Fibroblast of pulmonary artery (primary cell): ENCODE data around the gene SEMA5A.

Source experiments
- DNase-seq: peaks from one replicate; pipeline ENCODE4 v3.0.0-alpha.2; 2010; ENCODE audit warnings: low read depth
- H3K4me3 ChIP-seq: replicated peaks from 2 replicates; pipeline ENCODE4 v1.5.1; 2011; ENCODE audit warnings: low read depth, mild to moderate bottlenecking, control low read depth, low read length, moderate library complexity
- CTCF ChIP-seq: IDR thresholded peaks from 2 replicates; pipeline ENCODE4 v1.5.1; 2011; ENCODE audit warnings: mild to moderate bottlenecking, control low read depth, low read length, inconsistent platforms; ENCODE audit errors: missing control alignments

Gene SEMA5A

DNA sequence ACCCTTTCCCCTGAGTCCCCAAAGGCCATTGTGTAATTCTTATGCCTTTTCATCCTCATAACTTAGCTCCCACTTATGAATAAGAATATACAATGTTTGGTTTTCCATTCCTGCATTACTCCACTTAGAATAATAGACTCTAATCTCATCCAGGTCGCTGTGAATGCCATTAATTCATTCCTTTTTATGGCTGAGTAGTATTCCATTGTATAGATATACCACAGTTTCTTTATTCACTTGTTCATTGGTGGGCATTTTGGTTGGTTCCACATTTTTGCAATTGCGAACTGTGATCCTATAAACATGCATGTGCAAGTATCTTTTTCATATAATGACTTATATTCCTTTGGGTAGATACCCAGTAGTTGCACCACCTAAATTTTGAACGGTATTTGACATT is 101.5 kb downstream of the SEMA5A start:
- no peak for TF ChIP-seq CTCF
- no peak overlapping the region for H3K4me3 ChIP-seq
- no peak for DNase-seq

GRCh38 chr5:9441610-9442009 is 104.3 kb downstream of the SEMA5A start:
- no peak for TF ChIP-seq CTCF
- H3K4me3 ChIP-seq, result no peak overlapping the region
- no peak for DNase-seq

GRCh38 chr5:9440517-9440916 is 105.4 kb downstream of the SEMA5A start:
- DNase-seq, result peak; percentile 23
- no peak overlapping the region for H3K4me3 ChIP-seq
- no peak for TF ChIP-seq CTCF

DNA sequence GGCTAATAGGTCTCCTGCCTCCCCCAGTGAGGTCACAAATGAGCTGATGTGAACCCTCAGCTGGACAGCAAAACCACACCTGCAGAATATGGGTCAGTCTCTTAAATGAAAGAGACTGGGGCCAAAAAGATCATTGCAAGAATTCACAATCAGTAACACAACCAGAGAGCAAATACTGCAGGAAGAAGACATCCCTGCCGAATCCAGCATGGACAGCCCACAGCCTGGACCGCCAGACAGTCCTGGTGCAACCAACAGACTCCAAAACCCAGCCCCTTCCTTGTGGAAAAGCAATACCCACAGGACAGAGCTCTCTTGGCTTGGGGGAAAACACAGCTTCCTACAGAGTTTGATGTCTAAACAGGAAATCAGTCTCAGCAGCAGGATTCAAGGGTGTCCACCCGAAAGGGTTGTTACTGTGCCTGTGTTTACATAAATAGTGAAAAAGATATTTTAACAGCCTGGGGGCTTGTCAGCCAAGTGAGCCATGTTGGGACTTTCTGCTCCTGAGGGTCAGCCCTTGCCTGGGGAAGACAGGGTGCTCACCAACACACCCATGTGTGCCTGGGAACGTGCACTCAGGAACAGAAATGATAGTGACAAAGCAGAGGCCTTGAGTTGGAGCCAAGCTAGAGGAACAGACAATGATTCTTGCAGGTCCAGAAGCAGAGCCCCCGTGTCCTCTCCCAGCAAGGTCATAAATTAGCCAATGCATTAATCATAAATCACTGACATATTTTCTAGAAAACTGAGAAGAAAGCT is 106.2 kb downstream of the SEMA5A start:
- no peak for DNase-seq
- H3K4me3 ChIP-seq, result no peak overlapping the region
- TF ChIP-seq CTCF, result no peak

DNA sequence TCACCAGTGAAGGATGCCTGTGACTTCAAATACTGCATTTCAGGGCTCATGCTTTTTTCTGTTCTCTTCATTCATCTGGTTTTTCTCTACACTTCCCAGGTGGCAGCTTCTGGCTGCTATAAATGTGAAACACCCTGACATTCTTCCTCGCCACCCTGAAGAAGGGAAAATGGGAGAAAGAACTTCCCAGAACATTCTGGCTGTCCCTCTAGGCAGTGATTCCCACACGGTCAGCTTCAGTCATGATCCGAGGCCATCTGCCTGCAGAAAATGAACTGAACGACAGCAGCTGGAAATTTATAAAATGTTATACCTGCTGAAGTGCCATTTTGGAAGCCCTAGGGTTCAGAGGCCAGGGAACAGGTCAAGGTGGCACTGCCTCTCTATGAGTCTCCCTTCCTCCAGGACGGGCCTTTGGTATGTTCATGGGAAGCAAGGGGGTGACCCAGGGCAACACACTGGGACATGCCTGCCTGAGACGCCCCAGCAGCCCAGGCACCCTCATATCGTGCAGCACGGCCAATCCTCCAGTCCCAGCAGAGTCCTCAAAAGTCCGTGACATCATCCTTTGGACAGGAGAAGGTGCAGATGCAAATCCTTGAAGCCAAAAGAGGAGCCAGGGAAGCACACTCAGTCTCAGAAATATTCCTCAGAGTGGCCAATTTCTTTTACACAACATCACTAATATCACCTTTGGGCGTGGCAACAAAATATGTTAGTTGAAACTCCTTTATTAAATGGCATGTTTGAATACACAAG is 107.1 kb downstream of the SEMA5A start:
- no peak for TF ChIP-seq CTCF
- no peak overlapping the region for H3K4me3 ChIP-seq
- no peak for DNase-seq

DNA sequence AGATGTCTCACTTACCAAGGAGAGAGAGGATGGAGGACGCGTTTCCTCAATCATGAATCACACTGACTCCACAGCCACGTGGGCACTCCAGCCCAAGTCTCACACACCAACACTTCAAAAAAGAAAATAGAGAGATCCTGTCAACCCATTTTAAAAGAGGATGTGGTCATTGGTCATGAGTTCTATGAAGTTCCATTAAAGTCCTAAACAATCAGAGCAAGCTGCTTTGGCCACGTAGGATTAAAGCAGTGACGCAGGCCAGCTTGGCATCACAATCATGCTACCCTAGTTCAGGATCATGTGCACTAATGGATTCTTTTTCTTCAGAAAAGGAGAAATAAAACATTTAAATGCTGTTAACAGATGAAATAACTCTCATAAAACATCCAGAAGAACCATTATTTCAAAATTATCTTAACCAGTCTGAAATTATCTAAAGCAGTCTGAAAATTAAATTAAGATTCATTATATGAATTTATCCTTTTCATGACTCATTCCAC is 108.1 kb downstream of the SEMA5A start:
- DNase-seq, result peak; percentile 70
- no peak for TF ChIP-seq CTCF

More for the DNA sequence above, 108.1 kb downstream of the SEMA5A start:
- H3K4me3 ChIP-seq, result no peak overlapping the region
